Measurements from ENCODE around the gene PYGL. TPM values are rescaled to one million over a fixed set of nuclear protein-coding genes. Genes with fewer than 3 reads are reported as not detected.
"Not testable (repeated sequence)": the region's sequence is repeated elsewhere in the genome, so short reads cannot be mapped to it uniquely, and the experiment has no call there.

PYGL gene
- total RNA-seq, 1 experiment from 2014 or later: 0.63 TPM

DNA sequence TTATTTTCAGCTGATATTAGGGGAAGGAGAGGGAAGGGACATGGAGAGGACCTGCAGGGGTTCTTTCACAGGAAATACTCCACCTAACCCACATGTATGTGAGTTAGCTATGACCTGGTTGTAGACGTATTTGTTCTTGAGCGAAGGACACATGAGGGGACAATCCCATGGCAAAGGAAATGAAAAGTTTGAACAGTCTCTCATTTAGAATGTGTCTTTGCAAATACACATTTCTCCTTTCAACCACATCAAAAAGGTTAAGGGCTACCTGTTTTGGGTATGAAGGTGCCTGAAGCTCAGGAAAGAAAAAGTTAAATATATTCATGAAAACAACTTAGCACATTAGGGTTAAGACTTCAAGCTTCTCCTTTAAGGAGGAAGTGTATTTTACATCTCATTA lies 7.4 kb downstream of the PYGL start:
- no peak overlapping the region for H3K4me3 ChIP-seq
- DNase-seq: no peak
- H3K9me3 ChIP-seq: no peaks in the 10 kb centered on the region
- H3K27me3 ChIP-seq: no peaks in the 10 kb centered on the region
- H3K36me3 ChIP-seq: no peaks in the 10 kb centered on the region

DNA sequence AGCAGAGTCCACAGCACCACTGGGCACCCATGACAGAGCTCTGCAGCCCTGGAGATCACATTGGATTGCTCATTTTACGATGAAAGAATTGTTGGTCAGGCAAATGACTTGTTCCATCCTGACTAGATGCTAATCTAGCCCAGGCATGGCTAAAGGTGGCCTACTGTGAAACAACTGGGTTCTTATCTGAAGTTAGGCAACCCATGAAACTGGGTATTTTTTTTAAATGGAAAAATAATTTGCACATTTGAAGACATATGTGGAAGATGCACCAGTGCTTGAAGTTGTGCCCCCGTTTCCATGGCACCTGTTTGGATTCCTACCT lies 8.3 kb downstream of the PYGL start:
- Histone ChIP-seq H3K36me3 (no peaks in the 10 kb centered on the region), H3K27me3 (no peaks in the 10 kb centered on the region), H3K9me3 (no peaks in the 10 kb centered on the region), H3K4me3 (no peak overlapping the region)
- DNase-seq: no peak

DNA sequence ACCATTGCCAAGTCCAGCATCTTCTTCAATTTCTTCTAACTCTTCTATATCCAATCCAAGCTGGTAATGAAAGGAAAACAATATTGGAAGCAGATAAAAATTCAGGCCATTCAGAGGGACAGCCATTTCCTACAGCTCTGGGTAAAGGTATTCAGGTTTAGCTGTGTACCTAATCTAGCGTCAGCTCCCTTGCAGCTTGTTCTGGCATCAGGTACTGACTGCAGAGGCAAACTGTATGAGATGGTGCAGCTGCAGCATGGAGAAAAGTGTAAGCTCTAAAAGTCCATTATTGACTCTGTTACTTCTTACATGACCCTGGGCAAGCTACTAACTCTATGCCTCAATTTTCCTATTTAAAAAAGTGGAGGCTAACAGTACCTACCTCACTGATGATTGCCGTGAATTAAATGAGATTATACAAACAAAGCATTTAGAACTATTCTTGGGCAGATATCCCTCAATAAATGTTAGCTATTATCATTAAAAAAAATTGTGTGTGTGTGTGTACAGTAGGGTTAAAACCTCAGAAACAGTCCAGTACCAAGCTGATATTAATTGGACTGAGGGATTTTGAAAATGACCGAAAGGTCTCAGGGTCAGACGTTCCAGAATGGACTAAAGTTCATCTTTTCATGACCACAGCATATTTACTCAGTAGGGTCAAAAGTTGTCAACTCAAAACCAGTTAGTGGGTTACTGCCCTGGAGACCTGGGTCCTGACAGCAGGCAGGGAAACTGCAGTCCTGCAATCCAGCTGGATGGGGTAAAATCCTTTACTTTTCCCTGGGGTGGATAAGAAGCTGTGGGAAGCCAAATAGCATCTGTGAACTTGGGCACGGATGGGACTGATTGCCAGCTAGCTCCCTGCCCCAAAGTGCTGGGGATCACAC lies 8.9 kb downstream of the PYGL start:
- DNase-seq: no peak
- Histone ChIP-seq H3K36me3 (no peaks in the 10 kb centered on the region), H3K27me3 (no peaks in the 10 kb centered on the region), H3K9me3 (no peaks in the 10 kb centered on the region), H3K4me3 (no peak overlapping the region)

DNA sequence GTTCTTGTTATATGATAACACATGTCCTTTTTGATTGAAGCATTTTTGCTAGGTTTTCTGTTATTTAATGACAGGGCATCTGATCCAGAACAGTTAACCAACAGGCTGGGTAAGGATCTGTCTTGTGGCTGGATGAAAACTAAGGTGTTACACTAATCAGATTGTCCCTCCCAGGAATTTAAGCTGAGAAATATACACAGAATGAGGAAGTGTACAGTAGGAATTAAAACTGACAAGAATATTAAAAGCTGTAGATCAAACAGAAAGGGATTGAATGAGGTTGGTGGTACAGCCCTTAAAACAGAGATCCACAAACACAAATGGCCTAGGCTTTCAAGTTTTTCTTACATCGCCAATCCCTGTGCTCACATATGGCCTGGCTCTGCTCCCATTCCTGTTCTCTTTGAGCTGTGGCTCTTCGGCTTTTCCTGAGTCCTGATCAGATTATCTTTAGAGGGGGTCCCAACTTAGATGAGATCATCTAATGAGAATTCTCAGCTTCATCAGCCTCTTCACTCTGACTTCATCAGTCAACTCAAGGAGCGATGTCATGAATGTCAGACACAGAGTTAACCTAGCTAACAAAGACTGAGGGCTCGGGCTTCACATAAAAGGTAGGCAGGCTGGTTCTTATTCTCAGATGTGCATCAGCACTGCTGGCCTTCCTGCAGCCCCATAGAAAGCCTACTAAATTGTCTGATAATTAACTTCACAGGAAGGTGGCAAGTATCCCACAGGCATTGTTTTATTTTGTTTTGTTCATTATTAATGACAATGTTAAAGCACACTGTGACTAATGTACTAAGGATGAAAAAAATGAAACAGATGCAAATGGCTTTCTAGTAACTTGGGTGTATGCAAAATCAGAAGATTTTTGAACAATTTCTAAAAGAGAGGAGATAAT lies 11.4 kb downstream of the PYGL start:
- no peaks in the 10 kb centered on the region for H3K36me3 ChIP-seq
- H3K4me3 ChIP-seq: no peak overlapping the region
- no peaks in the 10 kb centered on the region for H3K27me3 ChIP-seq
- no peak for DNase-seq
- no peaks in the 10 kb centered on the region for H3K9me3 ChIP-seq

DNA sequence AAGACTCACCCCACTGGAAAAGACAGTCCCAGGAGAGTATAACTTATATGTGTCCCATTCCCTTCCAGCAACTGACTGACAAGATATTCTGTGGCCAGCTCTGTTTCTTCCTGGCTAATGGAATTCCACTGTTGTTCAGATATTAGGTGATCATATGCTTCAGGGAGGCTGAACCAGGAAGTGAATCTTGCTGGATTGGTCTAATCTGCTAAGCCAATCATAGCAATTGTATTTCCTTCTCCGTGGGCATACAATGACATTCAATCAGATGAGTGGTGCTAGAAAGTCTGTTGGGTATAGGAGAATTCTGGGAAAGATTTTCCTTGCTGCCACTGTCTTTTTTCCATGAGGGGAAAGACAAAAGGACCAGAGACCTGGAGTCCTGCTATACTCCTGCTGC lies 12.1 kb downstream of the PYGL start:
- Histone ChIP-seq H3K27me3 (no peaks in the 10 kb centered on the region), H3K4me3 (no peak overlapping the region), H3K36me3 (no peaks in the 10 kb centered on the region), H3K9me3 (no peaks in the 10 kb centered on the region)
- no peak for DNase-seq

DNA sequence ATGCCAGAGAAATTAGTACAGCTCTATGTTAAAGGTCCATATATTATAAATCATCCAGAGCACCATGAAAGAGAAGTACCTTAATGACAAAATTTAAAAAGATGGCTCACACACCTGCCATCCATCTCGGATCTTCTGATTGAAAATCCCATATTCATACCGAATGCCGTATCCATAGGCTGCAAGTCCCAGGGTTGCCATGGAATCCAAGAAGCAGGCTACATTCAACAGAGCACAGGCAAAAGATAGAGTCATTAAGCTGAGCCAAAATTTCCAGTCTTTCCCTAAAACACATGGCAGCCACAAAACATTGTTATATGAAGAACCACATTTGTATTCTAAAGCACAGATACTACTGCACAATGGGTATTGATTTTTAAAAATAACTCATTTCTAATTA lies 12.7 kb downstream of the PYGL start:
- H3K9me3 ChIP-seq: no peaks in the 10 kb centered on the region
- H3K27me3 ChIP-seq: no peaks in the 10 kb centered on the region
- H3K4me3 ChIP-seq: no peak overlapping the region
- DNase-seq: no peak
- H3K36me3 ChIP-seq: no peaks in the 10 kb centered on the region

DNA sequence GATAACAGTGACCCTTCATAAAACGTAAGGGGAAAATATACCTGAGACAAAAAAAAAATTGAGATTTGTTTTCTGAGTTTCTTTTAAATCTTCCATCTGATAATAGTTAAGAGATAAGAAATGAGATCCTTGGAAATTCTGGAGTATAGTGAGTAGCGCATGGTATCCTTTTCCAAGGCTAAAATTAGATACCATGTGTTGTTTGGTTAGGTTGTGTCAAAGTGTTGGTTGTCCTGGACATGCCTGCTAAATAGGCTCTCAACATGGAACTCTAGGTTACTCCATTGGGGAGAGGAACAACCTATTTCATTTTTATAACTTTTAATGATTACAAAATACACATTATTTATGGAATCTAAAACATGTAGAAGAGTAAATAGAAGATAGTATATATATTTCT lies 14.8 kb downstream of the PYGL start:
- Histone ChIP-seq H3K36me3 (no peaks in the 10 kb centered on the region), H3K27me3 (no peaks in the 10 kb centered on the region)
- DNase-seq: no peak

DNA sequence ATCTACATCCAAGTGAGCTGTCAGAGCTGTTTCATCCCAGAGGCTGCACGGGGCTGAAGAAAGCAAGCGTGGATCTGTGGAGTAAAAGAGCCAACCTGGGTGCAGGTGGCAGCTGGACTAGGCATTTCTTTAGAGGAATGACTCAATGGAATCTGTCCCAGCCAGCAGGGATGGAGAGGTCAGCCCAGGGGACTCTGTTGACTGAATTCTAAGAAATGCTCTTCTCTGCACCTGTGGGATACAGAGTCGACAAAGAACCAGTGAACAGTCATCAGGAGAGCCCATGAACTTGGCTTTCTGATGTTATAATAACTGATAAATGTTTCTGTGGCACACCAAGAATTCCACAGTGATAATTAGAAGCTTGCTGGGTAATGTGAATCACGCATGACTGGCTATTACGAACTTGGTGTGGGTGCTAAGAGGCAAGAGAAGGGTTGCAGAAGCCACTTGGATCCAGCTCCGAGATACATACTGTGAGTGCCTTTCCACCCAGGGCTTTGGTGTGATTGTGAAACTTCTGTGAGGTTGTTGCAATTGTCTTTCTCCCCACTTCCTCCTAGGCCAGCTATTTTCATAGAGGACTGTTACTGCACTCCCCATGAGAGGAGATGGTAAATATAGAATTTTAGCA lies 16.2 kb downstream of the PYGL start:
- Histone ChIP-seq H3K4me3 (no peak overlapping the region), H3K36me3 (no peaks in the 10 kb centered on the region), H3K27me3 (no peaks in the 10 kb centered on the region), H3K9me3 (no peaks in the 10 kb centered on the region)
- no peak for DNase-seq

More for the DNA sequence above, 14.8 kb downstream of the PYGL start:
- Histone ChIP-seq H3K9me3 (no peaks in the 10 kb centered on the region), H3K4me3 (no peak overlapping the region)

DNA sequence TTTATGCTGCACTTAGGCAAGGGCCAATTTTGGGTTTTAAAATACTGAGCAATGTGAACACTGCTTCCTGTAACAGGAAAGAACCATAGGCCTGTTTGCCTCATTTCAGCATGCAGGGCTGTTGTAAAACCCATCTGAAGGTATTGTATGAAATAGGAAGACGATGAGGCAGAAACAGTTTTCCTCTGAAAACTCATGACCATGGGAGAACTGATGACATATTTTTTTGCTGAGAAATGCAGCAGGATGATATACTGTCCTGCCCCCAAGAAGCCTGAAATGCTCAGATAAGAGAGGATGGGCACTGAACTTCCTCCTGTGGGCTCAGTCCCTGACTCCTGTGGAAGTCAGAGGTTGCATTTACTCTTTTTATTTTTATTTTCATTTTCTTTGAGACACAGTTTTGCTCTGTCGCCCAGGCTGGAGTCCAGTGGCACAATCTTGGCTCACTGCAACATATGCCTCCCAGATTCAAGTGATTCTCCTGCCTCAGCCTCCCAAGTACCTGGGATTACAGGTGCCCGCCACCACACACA lies 17.4 kb downstream of the PYGL start:
- Histone ChIP-seq H3K27me3 (no peaks in the 10 kb centered on the region), H3K36me3 (no peaks in the 10 kb centered on the region), H3K9me3 (no peaks in the 10 kb centered on the region), H3K4me3 (no peak overlapping the region)
- no peak for DNase-seq

DNA sequence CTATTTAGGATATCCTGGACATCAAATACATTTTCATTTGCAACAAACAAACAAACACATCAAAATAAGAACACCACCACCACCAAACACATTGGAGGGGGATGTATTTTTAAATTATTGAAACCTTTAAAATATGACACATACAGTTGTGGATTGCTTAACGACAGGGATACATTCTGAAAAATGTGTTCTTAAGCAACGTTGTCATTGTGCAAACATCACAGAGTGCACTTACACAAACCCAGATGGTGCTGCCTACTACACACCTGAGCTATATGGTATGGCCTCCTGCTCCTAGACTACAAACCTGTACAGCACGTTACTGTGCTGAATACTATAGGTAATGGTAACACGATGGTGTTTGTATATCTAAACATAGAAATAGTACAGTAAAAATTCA lies 19.4 kb downstream of the PYGL start:
- H3K36me3 ChIP-seq: no peaks in the 10 kb centered on the region

DNA sequence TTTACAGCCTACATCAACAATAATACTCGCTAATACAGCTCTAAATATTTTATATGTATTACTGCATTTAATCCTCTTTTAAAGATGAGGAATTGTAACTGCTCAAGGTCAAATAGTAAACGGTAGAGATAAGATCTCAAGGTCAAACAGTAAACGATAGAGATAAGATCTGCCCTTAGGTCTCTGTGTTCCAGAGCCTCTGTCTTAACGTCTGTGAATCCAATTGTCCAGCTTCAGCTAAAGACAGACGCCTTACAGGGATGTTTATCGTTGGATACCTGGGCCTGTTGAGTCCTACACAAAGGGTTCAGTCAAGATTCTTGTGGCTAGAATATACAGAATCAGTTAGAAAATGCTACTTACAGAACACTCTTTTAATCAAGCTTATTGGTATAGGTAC lies 20.0 kb downstream of the PYGL start:
- Histone ChIP-seq H3K4me3 (no peak overlapping the region), H3K36me3 (no peaks in the 10 kb centered on the region), H3K27me3 (no peaks in the 10 kb centered on the region), H3K9me3 (no peaks in the 10 kb centered on the region)
- DNase-seq: no peak

More for the DNA sequence above, 19.4 kb downstream of the PYGL start:
- no peaks in the 10 kb centered on the region for H3K9me3 ChIP-seq
- no peak for DNase-seq
- no peak overlapping the region for H3K4me3 ChIP-seq
- no peaks in the 10 kb centered on the region for H3K27me3 ChIP-seq

DNA sequence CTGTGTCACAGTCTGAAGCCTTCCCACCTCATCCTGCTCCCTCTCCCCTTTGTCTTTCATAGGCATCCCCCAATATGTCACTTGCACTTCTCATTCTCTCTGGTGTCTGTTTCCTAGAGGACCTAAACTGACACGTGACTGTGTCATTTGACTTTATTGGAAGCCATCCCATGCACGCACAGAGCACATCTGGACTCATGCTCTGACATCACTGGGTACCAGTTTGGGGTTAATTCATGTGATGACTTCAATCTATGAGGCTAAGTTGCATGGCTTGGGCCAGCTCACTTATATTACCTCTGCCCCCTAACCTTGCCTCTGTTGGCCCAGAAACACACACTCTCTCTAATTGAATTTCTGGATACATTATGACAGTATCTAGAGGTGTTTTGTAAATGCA lies 21.5 kb downstream of the PYGL start:
- H3K4me3 ChIP-seq: no peak overlapping the region
- no peaks in the 10 kb centered on the region for H3K27me3 ChIP-seq
- H3K9me3 ChIP-seq: no peaks in the 10 kb centered on the region
- H3K36me3 ChIP-seq: no peaks in the 10 kb centered on the region
- no peak for DNase-seq

DNA sequence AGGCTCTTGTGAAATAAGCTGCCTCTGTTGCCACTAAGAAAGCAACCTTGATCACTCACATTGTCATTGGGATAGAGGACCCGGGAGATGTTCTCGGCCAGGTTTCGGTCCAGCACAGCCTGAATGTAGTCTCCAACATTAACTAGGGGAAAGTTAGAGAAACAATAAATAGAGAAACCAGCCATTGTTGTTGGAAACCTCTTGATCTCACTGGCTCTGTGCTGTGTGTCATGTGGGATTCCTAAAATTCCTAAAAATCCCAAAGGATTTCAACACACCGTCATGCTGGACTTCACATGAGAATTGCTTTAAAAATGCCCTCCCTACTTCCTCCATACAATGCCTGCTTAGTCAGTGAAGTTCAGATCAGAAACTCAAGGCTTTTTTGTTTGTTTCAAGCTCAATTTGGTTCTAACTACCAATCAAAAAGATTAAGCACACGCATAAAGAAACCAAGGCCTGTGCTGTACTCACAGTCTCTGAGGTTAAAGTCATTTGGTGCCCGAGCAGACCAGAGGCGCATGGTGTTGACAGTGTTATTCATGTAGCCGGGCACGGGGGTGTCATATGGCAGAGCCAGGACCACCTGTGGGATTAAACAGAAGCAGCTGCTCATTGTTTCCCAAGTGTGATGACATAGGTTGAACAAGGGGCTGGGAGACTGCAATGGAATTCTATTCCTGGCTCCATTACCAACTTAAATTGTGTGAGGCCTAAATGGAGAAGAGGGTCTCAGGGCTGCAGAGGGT lies 23.6 kb downstream of the PYGL start:
- Histone ChIP-seq H3K36me3 (no peaks in the 10 kb centered on the region), H3K27me3 (no peaks in the 10 kb centered on the region), H3K4me3 (no peak overlapping the region), H3K9me3 (no peaks in the 10 kb centered on the region)
- DNase-seq: no peak

DNA sequence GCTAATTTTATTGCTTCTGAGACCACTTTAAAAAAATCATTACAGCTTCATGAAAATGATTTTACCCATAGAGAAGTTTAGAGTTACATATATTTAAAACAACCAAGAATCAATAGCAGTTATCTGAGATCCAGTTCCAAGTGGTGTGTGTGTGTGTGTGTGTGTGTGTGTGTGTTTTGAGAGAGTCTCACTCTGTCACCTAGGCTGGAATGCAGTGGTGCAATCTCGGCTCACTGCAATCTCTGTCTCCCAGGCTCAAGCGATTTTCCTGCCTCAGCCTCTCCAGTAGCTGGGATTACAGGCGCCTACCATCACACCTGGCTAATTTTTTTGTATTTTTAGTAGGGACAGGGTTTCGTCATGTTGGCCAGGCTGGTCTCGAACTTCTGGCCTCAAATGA lies 24.8 kb downstream of the PYGL start:
- not testable (repeated sequence) for H3K9me3 ChIP-seq, DNase-seq, H3K4me3 ChIP-seq, H3K27me3 ChIP-seq, H3K36me3 ChIP-seq

DNA sequence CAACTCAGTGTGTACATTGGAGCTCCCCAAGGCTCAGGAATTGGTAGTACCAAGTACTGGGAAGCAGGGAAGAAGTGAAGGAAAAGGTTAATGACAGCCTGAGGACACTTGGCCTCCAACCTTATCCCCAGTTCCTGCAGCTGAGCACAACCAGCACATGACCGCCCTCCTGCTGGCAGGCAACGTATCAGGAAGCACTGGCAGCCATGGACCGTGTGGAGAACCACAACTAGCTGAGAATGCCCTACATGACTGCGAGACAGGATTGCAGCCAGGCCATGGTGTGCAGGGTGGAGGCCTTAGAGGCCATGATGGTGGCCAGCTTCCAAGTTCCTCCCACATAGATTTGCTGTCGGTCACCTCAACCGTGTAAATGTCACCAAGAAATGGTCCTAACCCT lies 26.8 kb downstream of the PYGL start:
- Histone ChIP-seq H3K4me3 (no peak overlapping the region), H3K27me3 (no peaks in the 10 kb centered on the region), H3K36me3 (no peaks in the 10 kb centered on the region), H3K9me3 (no peaks in the 10 kb centered on the region)
- no peak for DNase-seq
